Measurements from ENCODE around the gene MEIS2. TPM values are rescaled to one million over a fixed set of nuclear protein-coding genes. Genes with fewer than 3 reads are reported as not detected.
A peak's percentile ranks its signal among the peaks of the same experiment; 100 is the strongest.

The MEIS2 gene
- total and polyA plus RNA-seq, 8 donors, result 3.9 to 77.7 (median 25.9) TPM

- no peak overlapping the region for H3K27ac ChIP-seq
- no peak for DNase-seq
- peak in 1 of 3 donors; percentile 63 for TF ChIP-seq POLR2AphosphoS5 (IDR thresholded peaks at IDR 0.05)
- TF ChIP-seq POLR2A (IDR thresholded peaks at IDR 0.05), result no peak
- H3K36me3 ChIP-seq, result no peaks in the 10 kb centered on the region
- H3K4me3 ChIP-seq, result no peak overlapping the region
- H3K4me1 ChIP-seq, result peaks cover 11 to 40% (median 24%) of the 10 kb centered on the region in 4 donors
- H3K27me3 ChIP-seq, result no peaks in the 10 kb centered on the region
- intact Hi-C loops (cut with DNase I; ENCODE audit: low total_unique reads), result no loop called here
- 21 to 52% (median 32%) methylated on average over 4 of the region's 4 CpGs for WGBS, 5 donors
- no peaks in the 10 kb centered on the region for H3K9me3 ChIP-seq
Measured at GRCh38 chr15:36941798-36942197, 158.6 kb downstream of the MEIS2 start.

- peak in 1 of 2 donors; percentile 31 for DNase-seq
- WGBS, 5 donors, result 69 to 89% (median 84%) methylated on average over 3 of the region's 3 CpGs
Measured at GRCh38 chr15:36940636-36941260, 159.6 kb downstream of the MEIS2 start.

GRCh38 chr15:36940219-36940618 lies 160.1 kb downstream of the MEIS2 start:
- H3K27me3 ChIP-seq, result no peaks in the 10 kb centered on the region
- intact Hi-C loops (cut with DNase I; ENCODE audit: low total_unique reads), result no loop called here
- H3K4me1 ChIP-seq, result peaks cover 11 to 40% (median 24%) of the 10 kb centered on the region in 4 donors
- DNase-seq, result no peak
- 92 to 97% (median 96%) methylated on average over 3 of the region's 3 CpGs for WGBS, 5 donors
- H3K27ac ChIP-seq, result no peak overlapping the region
- H3K9me3 ChIP-seq, result no peaks in the 10 kb centered on the region
- no peak overlapping the region for H3K4me3 ChIP-seq
- no peak for TF ChIP-seq CTCF (IDR thresholded peaks at IDR 0.05)
- no peak for TF ChIP-seq EP300 (IDR thresholded peaks at IDR 0.05)
- no peak for TF ChIP-seq POLR2AphosphoS5 (IDR thresholded peaks at IDR 0.05)
- no peak for TF ChIP-seq POLR2A (IDR thresholded peaks at IDR 0.05)
- no peaks in the 10 kb centered on the region for H3K36me3 ChIP-seq

More at GRCh38 chr15:36940636-36941260, 159.6 kb downstream of the MEIS2 start:
- Histone ChIP-seq H3K9me3 (no peaks in the 10 kb centered on the region), H3K4me1 (peaks cover 11 to 40% (median 24%) of the 10 kb centered on the region in 4 donors), H3K27ac (no peak overlapping the region), H3K4me3 (no peak overlapping the region), H3K36me3 (no peaks in the 10 kb centered on the region), H3K27me3 (no peaks in the 10 kb centered on the region)
- intact Hi-C loops (cut with DNase I; ENCODE audit: low total_unique reads), result no loop called here
- TF ChIP-seq CTCF (IDR thresholded peaks at IDR 0.05) (no peak), POLR2AphosphoS5 (IDR thresholded peaks at IDR 0.05) (no peak)

GRCh38 chr15:36938764-36939163 lies 161.6 kb downstream of the MEIS2 start:
- WGBS, 5 donors, result 92 to 97% (median 94%) methylated on average over 7 of the region's 7 CpGs
- intact Hi-C loops (cut with DNase I; ENCODE audit: low total_unique reads), result no loop called here
- no peaks in the 10 kb centered on the region for H3K27me3 ChIP-seq

More at GRCh38 chr15:36938764-36939163, 161.6 kb downstream of the MEIS2 start:
- no peak for DNase-seq
- Histone ChIP-seq H3K9me3 (no peaks in the 10 kb centered on the region), H3K4me3 (no peak overlapping the region), H3K4me1 (peaks cover 7 to 38% (median 20%) of the 10 kb centered on the region in 4 donors), H3K27ac (no peak overlapping the region), H3K36me3 (no peaks in the 10 kb centered on the region)
- TF ChIP-seq POLR2AphosphoS5 (IDR thresholded peaks at IDR 0.05) (no peak), CTCF (IDR thresholded peaks at IDR 0.05) (no peak), EP300 (IDR thresholded peaks at IDR 0.05) (no peak), POLR2A (IDR thresholded peaks at IDR 0.05) (no peak)

Measured in stomach (tissue), 9 donors.